BJ (cell line): ENCODE results near the gene ARHGAP25. TPM values are rescaled to one million over a fixed set of nuclear protein-coding genes. Genes with fewer than 3 reads are reported as not detected.
"Not testable (repeated sequence)": the region's sequence is repeated elsewhere in the genome, so short reads cannot be mapped to it uniquely, and the experiment has no call there.

ENCODE experiments used
- CTCF ChIA-PET: fragments of 350-600 bp; formaldehyde crosslinking; extraction: SDS; loops from one replicate; lab custom pipeline; 2021; ENCODE audit warnings: antibody characterized with exemption, inconsistent platforms; lab: Yijun Ruan, JAX
- POLR2A ChIA-PET: fragments of 300-600 bp; sonication (Branson Sonifier 250); formaldehyde crosslinking; extraction: SDS; loops from one replicate; lab custom pipeline; 2021; ENCODE audit warnings: antibody characterized with exemption; lab: Charles Lee
- DNase-seq: peaks from one replicate; pipeline ENCODE4 v3.0.0-alpha.2; 2011; ENCODE audit warnings: low read depth
- H3K27me3 ChIP-seq: 2 replicates; pipeline ENCODE4 v1.6.0; 2011; ENCODE audit warnings: low read length; ENCODE audit not compliant: control insufficient read depth, insufficient read depth
- H3K36me3 ChIP-seq: 2 replicates; pipeline ENCODE4 v1.5.1; 2011; ENCODE audit warnings: low read length; ENCODE audit not compliant: control insufficient read depth, insufficient read depth
- H3K4me3 ChIP-seq: 2 replicates; pipeline ENCODE4 v1.5.1; 2011; ENCODE audit warnings: low read depth, mild to moderate bottlenecking, control low read depth, low read length
- CTCF ChIP-seq: IDR thresholded peaks from 2 replicates; pipeline ENCODE4 v1.5.1; 2011; ENCODE audit warnings: low read depth, mild to moderate bottlenecking, control low read depth, inconsistent platforms, low read length, moderate library complexity; ENCODE audit not compliant: insufficient read depth
- polyA plus RNA-seq: library from polyadenylated mRNA; depleted of rRNA; stranded (reverse); fragments of >200 nt; gene quantifications from 2 replicates; pipeline ENCODE4 v1.2.3, GENCODE V29; 2011

Gene ARHGAP25
- polyA plus RNA-seq, 1 experiment = not detected

- ChIA-PET POLR2A (no interaction called here), CTCF (no interaction called here)
- TF ChIP-seq CTCF = no peak
Observed at GRCh38 chr2:68796295-68796905, 61.8 kb downstream of the ARHGAP25 start.

GRCh38 chr2:68798569-68798968 is 64.0 kb downstream of the ARHGAP25 start:
- DNase-seq = no peak
- Histone ChIP-seq H3K4me3 (no peak overlapping the region), H3K36me3 (no peaks in the 10 kb centered on the region), H3K27me3 (peaks cover 8% of the 10 kb centered on the region)
- TF ChIP-seq CTCF = no peak
- POLR2A ChIA-PET = no interaction called here
- CTCF ChIA-PET = interaction anchor here (1.2 kb wide), 1 partner anchor 32 kb away, joined by 3 read pairs; no protein-coding TSS in a partner anchor

More at GRCh38 chr2:68796295-68796905, 61.8 kb downstream of the ARHGAP25 start:
- no peaks in the 10 kb centered on the region for H3K36me3 ChIP-seq
- no peak for DNase-seq
- H3K4me3 ChIP-seq = no peak overlapping the region
- H3K27me3 ChIP-seq = peaks cover 8% of the 10 kb centered on the region

GRCh38 chr2:68799140-68800026 is 64.8 kb downstream of the ARHGAP25 start:
- TF ChIP-seq CTCF = no peak
- H3K36me3 ChIP-seq = no peaks in the 10 kb centered on the region
- CTCF ChIA-PET = no interaction called here
- no peak overlapping the region for H3K4me3 ChIP-seq
- no peak for DNase-seq
- POLR2A ChIA-PET = no interaction called here
- H3K27me3 ChIP-seq = peaks cover 7% of the 10 kb centered on the region

GRCh38 chr2:68800027-68800401 is 65.4 kb downstream of the ARHGAP25 start:
- POLR2A ChIA-PET = no interaction called here
- CTCF ChIA-PET = no interaction called here
- TF ChIP-seq CTCF = no peak
- H3K36me3 ChIP-seq = no peaks in the 10 kb centered on the region
- H3K4me3 ChIP-seq = no peak overlapping the region
- DNase-seq = no peak
- H3K27me3 ChIP-seq = peaks cover 7% of the 10 kb centered on the region

GRCh38 chr2:68800517-68800916 is 65.9 kb downstream of the ARHGAP25 start:
- H3K27me3 ChIP-seq = peaks cover 7% of the 10 kb centered on the region
- ChIA-PET CTCF (no interaction called here), POLR2A (no interaction called here)
- H3K36me3 ChIP-seq = no peaks in the 10 kb centered on the region
- no peak for TF ChIP-seq CTCF
- no peak overlapping the region for H3K4me3 ChIP-seq
- DNase-seq = no peak

GRCh38 chr2:68802161-68802560 is 67.5 kb downstream of the ARHGAP25 start:
- DNase-seq, POLR2A ChIA-PET, CTCF ChIA-PET, H3K36me3 ChIP-seq, H3K27me3 ChIP-seq, H3K4me3 ChIP-seq: not testable (repeated sequence)
